RWPE1 (cell line): Measurements from ENCODE around the gene S100B.

Source experiments
- CTCF ChIA-PET: fragments of 350-600 bp; sonication (Branson Sonifier 250); formaldehyde crosslinking; extraction: SDS; loops from one replicate; lab custom pipeline; 2021; lab: Yijun Ruan, JAX
- POLR2A ChIA-PET: fragments of 400-600 bp; formaldehyde crosslinking; extraction: SDS; loops from one replicate; lab custom pipeline; 2020; ENCODE audit warnings: antibody characterized with exemption; ENCODE audit not compliant: low non-redundant PET; lab: Yijun Ruan, JAX
- DNase-seq: peaks from one replicate; pipeline ENCODE4 v3.0.0; 2012; ENCODE audit warnings: low spot score
- H3K27ac ChIP-seq: fragments of 450-650 bp; 2 replicates; pipeline ENCODE4 v1.5.1; 2017
- TF ChIP-seq, protein P1 (sequence below): fragments of 450-650 bp; conservative IDR thresholded peaks from 2 replicates; pipeline ENCODE4 v1.5.1; 2017; ENCODE audit warnings: low read depth, mild to moderate bottlenecking

Gene S100B

DNA sequence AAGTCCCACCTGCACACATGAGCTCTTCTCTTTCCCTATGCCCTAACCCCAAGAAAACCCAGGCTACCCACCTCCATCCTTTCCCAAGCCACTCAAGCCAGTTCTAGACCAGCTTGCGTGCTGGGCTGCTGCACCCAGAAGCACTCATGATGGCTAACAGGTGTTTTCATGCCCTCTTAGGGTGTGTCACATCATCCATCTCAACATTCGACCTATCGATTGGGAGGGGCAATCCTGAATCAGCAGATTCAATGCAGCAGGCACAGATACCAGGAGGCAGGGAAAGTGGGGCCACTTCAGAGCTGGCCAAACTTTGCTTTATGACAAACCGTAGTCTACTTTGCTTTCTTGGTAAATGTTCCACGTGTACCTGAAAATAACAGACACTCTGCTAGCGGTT lies 24.0 kb upstream of the S100B start:
- ChIA-PET CTCF (no interaction called here), POLR2A (no interaction called here)

DNA sequence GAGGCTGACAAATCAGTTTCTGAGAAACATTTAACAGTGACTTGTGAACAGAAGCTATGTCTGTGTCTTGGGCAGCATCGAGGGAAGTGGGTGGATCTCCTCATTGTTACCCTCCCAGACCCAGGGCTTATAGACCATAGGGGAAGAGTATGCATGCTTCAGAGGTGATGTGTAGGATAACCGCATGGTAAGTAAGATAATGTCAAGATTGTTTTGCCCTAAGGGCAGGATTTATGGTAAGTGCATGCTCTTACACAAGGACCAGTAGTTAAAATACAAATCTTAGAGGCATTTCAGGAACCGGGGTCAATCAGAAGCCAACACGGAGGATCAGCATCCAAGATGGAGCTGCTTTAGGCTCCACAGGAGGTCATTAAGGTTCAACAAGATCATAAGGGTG lies 22.8 kb upstream of the S100B start:
- H3K27ac ChIP-seq, result no peak overlapping the region
- DNase-seq, result no peak
- ChIA-PET POLR2A (no interaction called here), CTCF (no interaction called here)
- TF ChIP-seq, protein P1, sequence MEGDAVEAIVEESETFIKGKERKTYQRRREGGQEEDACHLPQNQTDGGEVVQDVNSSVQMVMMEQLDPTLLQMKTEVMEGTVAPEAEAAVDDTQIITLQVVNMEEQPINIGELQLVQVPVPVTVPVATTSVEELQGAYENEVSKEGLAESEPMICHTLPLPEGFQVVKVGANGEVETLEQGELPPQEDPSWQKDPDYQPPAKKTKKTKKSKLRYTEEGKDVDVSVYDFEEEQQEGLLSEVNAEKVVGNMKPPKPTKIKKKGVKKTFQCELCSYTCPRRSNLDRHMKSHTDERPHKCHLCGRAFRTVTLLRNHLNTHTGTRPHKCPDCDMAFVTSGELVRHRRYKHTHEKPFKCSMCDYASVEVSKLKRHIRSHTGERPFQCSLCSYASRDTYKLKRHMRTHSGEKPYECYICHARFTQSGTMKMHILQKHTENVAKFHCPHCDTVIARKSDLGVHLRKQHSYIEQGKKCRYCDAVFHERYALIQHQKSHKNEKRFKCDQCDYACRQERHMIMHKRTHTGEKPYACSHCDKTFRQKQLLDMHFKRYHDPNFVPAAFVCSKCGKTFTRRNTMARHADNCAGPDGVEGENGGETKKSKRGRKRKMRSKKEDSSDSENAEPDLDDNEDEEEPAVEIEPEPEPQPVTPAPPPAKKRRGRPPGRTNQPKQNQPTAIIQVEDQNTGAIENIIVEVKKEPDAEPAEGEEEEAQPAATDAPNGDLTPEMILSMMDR, result no peak

More for the DNA sequence above, 24.0 kb upstream of the S100B start:
- TF ChIP-seq, protein P1, result no peak
- DNase-seq, result no peak
- H3K27ac ChIP-seq, result no peak overlapping the region

DNA sequence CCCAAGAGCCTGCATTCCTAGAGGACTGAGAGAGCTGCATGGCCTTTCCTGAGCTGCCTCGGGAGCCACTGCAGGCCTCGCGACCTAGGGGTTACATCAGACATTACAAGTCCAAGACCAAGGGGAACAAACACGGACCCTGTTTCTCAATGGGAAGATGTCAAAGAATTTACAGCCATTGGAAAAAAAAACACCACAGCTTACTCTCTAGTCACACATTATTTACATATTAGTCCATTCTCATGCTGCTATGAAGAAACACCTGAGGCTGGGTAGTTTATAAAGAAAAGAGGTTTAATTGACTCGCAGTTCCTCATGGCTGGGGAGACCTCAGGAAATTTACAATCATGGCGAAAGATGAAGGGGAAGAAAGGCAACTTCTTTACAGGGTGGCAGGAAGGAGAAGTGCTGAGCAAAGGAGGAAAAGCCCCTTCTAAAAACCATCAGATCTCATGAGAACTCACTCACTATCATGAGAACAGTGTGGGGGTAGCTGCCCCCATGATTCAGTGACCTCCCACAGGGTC lies 22.2 kb upstream of the S100B start:
- no peak for DNase-seq
- no peak overlapping the region for H3K27ac ChIP-seq
- CTCF ChIA-PET, result no interaction called here
- TF ChIP-seq, protein P1, result no peak
- POLR2A ChIA-PET, result no interaction called here

DNA sequence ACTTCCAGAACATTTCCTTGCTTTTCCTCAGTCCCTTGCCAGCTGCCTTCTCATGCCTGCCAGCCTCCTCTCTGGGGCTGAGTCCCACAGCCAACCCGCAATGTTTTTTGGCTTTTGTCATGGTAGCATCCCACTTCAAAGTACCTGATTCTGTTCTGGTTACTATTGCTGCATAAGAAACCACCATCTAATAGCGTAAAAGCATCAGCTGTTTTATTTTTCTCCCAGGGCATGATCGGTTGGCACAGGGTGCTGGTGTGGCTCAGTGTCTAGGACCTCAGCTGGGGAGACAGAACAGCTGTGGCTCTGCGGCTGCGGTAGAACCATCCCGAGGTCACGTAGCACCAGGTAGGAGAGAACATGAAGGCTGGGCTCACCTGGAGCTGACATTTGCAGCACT lies 21.7 kb upstream of the S100B start:
- TF ChIP-seq, protein P1, result no peak
- ChIA-PET CTCF (no interaction called here), POLR2A (no interaction called here)
- no peak overlapping the region for H3K27ac ChIP-seq
- DNase-seq, result no peak

DNA sequence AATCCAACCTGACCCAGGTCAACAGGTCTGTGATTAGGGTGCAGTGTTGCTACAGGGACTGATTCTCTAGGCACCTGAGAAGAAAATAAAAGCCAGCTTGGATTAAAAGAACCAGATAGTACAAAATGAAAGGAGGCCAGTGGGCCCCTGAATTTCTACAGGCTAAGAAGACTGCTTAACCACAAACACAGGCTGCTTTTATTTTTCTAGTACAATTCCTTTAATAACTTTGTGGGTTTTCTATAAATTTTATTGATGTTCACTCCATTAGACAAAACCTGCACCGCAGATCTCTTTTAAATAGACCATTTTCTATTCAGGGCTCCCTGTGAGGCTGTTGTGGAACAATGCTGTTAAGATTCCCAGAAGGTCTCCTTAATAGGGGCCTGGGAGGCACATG lies 20.9 kb upstream of the S100B start:
- H3K27ac ChIP-seq, result no peak overlapping the region
- no peak for DNase-seq
- CTCF ChIA-PET, result interaction anchor here (0.7 kb wide), 1 partner anchor 36 kb away, joined by 3 read pairs; no protein-coding TSS in a partner anchor
- POLR2A ChIA-PET, result no interaction called here
- TF ChIP-seq, protein P1, result no peak

DNA sequence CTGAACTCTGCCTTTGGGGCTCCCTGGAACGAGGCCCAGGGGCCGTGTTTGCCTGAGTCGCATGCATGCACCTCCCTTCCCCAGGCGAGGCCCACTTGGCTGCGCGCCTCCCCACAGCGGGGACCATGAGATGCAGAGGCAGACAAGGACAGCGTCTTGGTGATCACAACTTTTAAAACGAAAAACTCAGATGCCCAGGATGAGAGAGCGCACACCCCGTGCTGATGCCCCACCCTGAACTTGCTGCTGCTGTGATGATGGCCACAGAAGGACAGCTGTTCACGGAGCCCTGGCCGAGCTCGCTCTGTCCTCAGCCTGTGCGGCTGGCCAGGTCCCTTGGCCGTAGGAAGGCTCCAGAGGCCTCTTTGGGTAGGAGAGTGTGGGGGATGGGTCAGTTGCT lies 19.2 kb upstream of the S100B start:
- CTCF ChIA-PET, result no interaction called here
- POLR2A ChIA-PET, result no interaction called here
- no peak for DNase-seq
- no peak overlapping the region for H3K27ac ChIP-seq
- TF ChIP-seq, protein P1, result no peak
